IPS-NIHi7 (cell line): ENCODE data around the gene ABHD6.
"Not testable (repeated sequence)": the region's sequence is repeated elsewhere in the genome, so short reads cannot be mapped to it uniquely, and the experiment has no call there.

Experiments used
- DNase-seq: peaks from one replicate; pipeline ENCODE4 v3.0.0; 2012; ENCODE audit warnings: mixed read lengths; ENCODE audit errors: extremely low spot score

The ABHD6 gene, protein sequence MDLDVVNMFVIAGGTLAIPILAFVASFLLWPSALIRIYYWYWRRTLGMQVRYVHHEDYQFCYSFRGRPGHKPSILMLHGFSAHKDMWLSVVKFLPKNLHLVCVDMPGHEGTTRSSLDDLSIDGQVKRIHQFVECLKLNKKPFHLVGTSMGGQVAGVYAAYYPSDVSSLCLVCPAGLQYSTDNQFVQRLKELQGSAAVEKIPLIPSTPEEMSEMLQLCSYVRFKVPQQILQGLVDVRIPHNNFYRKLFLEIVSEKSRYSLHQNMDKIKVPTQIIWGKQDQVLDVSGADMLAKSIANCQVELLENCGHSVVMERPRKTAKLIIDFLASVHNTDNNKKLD

GRCh38 chr3:58237238-58237940 is at the start of gene ABHD6:
Gene ABHD6 (plus strand): TSS chr3:58237792. CDS start chr3:58256587, 18,795 bp downstream.
- peak; percentile 90 for DNase-seq

DNA sequence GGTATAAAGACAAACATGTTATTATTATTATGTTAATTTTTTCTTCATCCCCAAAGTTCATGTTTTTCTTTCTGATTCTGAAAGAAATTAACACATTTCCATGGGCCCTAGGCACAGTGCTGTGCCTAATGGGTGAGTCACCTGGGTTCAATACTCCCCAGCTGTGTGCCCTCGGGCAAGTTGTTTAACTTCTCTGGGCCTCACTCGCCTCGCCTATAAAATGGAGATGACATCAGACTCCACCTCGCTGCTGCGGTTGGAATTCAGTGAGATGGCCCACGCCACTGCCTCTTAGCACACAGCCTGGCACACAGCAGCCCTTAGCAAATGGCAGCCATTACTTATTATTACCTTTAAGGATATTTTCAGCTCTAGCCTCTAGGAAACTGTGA is 49.4 kb upstream of the ABHD6 start:
- no peak for DNase-seq

- no peak for DNase-seq
These were observed 48.6 kb upstream of the ABHD6 start for GRCh38 chr3:58188921-58189451.

GRCh38 chr3:58189691-58190090 is 47.9 kb upstream of the ABHD6 start:
- DNase-seq, result no peak

DNA sequence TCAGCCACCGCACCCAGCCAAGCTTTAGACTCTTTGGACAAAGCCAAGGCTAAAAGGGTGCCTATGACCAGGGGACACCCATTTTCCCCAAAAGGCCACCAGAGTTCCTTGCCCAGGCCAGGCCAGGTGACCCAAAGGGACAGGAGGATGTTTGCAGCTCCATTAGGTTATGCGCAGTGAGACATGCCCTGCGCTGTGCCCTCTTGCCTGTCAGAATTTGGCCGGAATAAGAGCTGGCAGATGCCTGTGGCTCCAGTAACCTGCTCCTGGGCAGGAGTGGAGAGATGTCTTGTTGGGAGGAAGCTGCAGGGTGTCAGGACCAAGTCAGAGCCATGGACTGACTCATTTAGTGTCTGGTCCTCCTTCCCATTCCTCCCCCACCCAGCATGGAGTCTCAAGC is 47.3 kb upstream of the ABHD6 start:
- no peak for DNase-seq

DNA sequence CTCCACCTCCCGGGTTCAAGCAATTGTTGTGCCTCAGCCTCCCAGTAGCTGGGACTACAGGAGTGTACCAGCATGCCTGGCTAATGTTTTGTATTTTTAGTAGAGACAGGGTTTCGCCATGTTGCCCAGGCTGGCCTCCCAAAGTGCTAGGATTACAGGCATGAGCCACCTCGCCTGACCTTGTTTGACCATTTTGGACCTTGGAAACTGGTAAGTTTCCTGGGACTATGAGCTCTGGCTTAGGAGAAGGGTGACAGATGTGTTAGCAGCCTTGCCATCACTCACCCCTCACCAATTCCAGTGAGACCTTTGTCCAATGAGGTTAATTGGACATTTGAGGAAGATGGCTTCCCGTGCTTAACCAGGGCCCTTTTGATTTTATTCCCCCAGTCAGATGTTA is 46.7 kb upstream of the ABHD6 start:
- DNase-seq, result no peak

DNA sequence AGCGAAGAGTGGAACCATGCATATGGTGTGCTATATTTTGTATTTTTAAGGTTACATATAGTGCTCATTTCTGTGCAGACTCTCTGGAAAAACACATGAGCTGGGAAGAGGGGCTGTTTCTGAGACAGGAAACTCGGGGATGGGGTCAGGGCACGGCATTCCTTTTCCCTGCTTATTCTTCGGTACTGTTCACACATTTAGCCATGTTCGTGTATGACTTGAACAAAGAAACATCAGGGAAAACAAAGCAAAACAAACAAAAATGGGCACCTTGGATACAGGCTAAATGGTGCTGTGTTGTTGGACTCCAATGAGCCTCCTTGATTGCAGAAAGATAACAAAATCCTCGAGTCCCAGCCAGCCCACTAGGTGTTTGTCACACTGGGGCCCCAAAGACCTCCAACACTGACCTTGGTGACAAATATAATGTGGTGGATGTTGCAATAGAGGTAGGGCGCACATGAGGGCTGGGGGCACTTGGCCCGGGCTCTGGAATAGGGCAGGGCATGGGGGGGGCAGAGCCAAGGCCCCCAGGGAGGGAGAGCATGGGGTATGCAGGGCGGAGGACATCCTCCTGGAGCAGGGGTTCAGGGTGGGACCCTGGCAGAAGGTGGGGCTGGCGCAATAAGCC is 46.1 kb upstream of the ABHD6 start:
- DNase-seq, result no peak

GRCh38 chr3:58192069-58192468 is 45.5 kb upstream of the ABHD6 start:
- DNase-seq, result no peak

- DNase-seq, result no peak
These were observed 43.7 kb upstream of the ABHD6 start for GRCh38 chr3:58193682-58194407.

GRCh38 chr3:58197588-58197987 is 40.0 kb upstream of the ABHD6 start:
- DNase-seq, result no peak

GRCh38 chr3:58198362-58198761 is 39.2 kb upstream of the ABHD6 start:
- no peak for DNase-seq

- DNase-seq, result no peak
These were observed 38.8 kb upstream of the ABHD6 start for GRCh38 chr3:58198804-58199203.

GRCh38 chr3:58200121-58200709 is 37.4 kb upstream of the ABHD6 start:
- no peak for DNase-seq

DNA sequence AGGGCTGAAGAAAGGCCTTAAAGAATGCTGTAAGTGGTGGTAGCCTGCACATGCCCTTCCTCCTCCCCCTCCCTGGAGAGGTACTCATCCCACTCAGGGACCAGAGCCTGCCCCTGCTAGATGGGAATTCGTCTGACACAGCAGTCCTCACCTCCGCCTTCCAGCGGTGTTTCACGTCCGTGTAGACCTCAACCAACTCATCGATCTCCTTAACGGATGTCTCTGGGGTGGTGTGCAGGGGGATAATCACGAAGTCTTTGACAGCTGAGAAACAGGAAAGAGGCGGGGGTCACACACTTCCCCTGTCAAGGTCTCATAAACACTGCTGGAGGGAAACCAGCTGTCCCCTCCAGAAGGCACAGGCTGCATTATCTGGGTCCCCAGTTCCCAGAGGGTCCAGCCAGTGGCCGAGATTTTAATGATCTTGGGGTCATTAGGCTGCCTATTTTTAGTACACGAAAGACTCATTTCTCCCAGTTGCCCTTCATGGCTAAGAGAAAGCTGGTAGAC is 36.7 kb upstream of the ABHD6 start:
- DNase-seq, result no peak

DNA sequence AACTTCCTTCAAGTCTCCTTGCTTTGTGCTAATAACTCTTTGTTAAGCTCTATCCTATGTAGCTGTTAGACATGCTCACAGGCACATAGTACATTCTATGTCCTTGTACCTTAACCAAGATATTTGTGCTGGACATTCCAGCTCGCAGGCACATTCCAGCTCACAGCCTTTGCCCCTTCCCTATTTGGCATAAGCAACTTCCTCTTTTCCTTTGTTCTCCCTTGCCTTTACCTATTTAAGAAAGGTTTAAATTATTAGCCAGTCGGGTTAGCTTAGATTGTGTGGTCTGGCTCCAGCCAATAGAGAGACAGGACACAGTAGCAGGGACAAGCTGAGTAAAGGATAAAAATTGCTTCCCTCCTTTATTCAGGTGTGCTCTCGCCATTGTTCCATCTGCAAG is 36.1 kb upstream of the ABHD6 start:
- not testable (repeated sequence) for DNase-seq

GRCh38 chr3:58202917-58203360 is 34.7 kb upstream of the ABHD6 start:
- no peak for DNase-seq

DNA sequence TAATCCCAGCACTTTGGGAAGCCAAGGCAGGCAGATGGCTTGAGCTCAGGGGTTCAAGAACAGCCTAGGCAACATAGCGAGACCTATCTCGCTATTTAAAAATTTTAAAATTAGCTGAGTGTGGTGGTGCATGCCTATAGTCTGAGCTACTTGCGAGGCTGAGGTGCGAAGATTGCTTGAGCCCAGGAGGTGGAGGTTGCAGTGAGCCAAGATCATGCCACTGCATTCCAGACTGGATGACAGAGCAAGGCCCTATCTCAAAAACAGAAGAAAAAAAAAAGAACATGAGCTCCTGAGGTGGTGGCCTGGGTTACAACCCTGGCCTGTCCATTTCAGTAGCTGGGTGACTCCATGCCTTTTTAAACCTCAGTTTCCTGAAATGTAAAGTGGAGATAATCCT is 34.1 kb upstream of the ABHD6 start:
- no peak for DNase-seq

DNA sequence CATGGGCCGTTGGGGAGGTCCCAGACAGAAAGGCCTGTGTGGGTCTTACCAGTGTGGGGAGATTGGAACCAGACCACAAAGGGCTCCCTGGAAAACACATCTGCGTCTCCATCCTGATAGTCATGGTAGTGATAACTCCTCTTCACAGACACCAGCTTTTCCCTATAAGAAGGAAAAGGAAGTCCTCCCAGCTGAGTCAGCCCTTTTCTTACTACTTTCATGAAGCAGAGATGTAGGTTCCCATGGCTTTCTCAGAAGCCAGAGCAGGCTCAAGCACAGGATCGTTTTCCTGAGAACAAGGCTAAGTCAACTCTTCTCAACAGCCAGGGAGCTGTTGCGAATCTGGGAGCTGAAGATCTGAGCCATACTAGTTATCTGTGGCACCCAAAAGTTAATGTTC is 32.9 kb upstream of the ABHD6 start:
- no peak for DNase-seq

- DNase-seq, result no peak
These were observed 31.6 kb upstream of the ABHD6 start for GRCh38 chr3:58205981-58206380.

GRCh38 chr3:58206406-58207011 is 31.1 kb upstream of the ABHD6 start:
- DNase-seq, result no peak

DNA sequence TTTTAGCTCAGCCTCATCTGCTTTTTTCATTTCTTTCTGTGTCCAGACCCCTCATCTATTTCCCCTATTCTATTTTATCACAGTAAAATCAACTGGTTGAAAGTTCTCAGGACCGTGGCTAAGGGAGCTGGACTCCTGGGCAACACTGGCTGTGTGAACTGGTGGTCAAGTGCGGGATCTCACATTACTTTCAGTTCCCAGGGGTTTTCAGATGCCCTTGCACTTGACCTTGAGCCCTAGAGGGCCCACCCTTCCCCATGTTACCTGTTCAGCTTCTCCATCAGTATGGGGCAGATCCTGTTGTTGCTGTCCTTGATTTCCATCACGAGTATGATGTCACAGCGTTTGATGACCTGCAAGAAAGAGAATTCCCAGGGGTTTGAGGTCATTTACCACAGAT is 29.6 kb upstream of the ABHD6 start:
- DNase-seq, result no peak
